ENCODE measurements around the gene NUMB.

NUMB gene

DNA sequence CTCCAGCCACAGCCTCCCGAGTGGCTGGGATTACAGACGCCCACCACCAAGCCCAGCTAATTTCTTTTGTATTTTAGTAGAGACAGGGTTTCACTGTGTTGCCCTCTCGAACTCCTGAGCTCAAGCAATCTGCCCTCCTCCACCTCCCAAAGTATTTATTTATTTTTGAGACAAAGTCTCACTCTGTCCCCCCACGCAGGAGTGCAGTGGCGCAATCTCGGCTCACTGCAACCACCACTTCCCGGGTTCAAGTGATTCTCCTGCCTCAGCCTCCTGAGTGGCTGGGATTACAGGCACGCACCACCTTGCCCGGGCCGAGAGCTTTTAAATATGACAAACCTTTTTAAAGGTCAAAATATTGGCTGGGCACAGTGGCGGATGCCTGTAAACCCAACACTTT, 14.6 kb downstream of the NUMB start:
- no peaks in the 10 kb centered on the region for H3K4me1 ChIP-seq
- no peak overlapping the region for H3K9ac ChIP-seq
- no peak overlapping the region for H3K27ac ChIP-seq
- no peaks in the 10 kb centered on the region for H3K36me3 ChIP-seq (ENCODE audit: control insufficient read depth, insufficient read depth, low read length)
- TF ChIP-seq, protein P1, sequence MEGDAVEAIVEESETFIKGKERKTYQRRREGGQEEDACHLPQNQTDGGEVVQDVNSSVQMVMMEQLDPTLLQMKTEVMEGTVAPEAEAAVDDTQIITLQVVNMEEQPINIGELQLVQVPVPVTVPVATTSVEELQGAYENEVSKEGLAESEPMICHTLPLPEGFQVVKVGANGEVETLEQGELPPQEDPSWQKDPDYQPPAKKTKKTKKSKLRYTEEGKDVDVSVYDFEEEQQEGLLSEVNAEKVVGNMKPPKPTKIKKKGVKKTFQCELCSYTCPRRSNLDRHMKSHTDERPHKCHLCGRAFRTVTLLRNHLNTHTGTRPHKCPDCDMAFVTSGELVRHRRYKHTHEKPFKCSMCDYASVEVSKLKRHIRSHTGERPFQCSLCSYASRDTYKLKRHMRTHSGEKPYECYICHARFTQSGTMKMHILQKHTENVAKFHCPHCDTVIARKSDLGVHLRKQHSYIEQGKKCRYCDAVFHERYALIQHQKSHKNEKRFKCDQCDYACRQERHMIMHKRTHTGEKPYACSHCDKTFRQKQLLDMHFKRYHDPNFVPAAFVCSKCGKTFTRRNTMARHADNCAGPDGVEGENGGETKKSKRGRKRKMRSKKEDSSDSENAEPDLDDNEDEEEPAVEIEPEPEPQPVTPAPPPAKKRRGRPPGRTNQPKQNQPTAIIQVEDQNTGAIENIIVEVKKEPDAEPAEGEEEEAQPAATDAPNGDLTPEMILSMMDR (IDR thresholded peaks at IDR 0.05), result no peak
- no peak overlapping the region for H2AFZ ChIP-seq
- H3K79me2 ChIP-seq, result peaks cover 33% of the 10 kb centered on the region
- H3K4me3 ChIP-seq (ENCODE audit: low read depth, low read length), result no peak overlapping the region
- no peaks in the 10 kb centered on the region for H3K27me3 ChIP-seq (ENCODE audit: control insufficient read depth, insufficient read depth, low read length)
- H3K4me2 ChIP-seq (ENCODE audit: low read length), result no peak overlapping the region
- no peaks in the 10 kb centered on the region for H3K9me3 ChIP-seq (ENCODE audit: control insufficient read depth, low read length)

DNA sequence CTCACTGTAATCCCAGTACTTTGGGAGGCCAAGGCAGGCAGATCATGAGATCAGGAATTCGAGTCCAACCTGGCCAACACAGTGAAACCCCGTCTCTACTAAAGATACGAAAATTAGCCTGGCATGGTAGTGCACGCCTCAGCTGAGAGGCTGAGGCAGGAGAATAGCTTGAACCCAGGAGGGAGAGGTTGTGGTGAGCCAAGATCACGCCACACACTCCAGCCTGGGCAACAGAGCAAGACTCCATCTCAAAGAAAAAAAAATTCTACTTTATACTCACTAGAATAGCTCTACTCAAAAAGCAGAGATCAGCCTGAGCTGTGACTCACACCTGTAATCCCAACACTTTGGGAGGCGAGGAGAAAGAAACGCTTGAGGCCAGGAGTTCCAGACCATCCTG, 17.1 kb downstream of the NUMB start:
- H3K79me2 ChIP-seq, result peaks cover 39% of the 10 kb centered on the region

DNA sequence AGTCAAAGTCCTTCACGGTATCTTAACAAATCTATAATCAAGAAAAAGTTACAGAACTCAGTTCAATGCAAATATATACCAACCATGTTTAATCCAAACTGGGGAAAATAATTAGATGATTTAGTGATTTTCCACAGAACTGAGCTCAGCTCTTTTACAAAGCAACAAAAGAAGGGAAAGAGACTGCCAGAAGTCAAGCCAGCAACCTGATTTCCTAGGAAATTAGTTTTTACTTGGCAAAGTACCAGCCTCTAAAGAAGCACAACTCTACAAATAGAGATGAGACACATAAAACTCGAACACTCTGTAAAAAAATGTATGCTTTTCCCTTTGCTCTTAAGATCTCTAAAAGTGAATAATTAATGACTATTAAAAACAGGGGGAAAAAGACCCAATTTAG, 19.4 kb downstream of the NUMB start:
- H3K79me2 ChIP-seq, result peaks cover 42% of the 10 kb centered on the region
- no peaks in the 10 kb centered on the region for H3K4me1 ChIP-seq
- no peak overlapping the region for H3K4me2 ChIP-seq (ENCODE audit: low read length)
- H3K9ac ChIP-seq, result no peak overlapping the region
- no peaks in the 10 kb centered on the region for H3K27me3 ChIP-seq (ENCODE audit: control insufficient read depth, insufficient read depth, low read length)
- TF ChIP-seq, protein P1 (IDR thresholded peaks at IDR 0.05), result no peak
- H3K4me3 ChIP-seq (ENCODE audit: low read depth, low read length), result no peak overlapping the region
- no peaks in the 10 kb centered on the region for H3K36me3 ChIP-seq (ENCODE audit: control insufficient read depth, insufficient read depth, low read length)
- no peak overlapping the region for H2AFZ ChIP-seq
- no peaks in the 10 kb centered on the region for H3K9me3 ChIP-seq (ENCODE audit: control insufficient read depth, low read length)
- no peak overlapping the region for H3K27ac ChIP-seq

More for the DNA sequence above, 17.1 kb downstream of the NUMB start:
- no peaks in the 10 kb centered on the region for H3K4me1 ChIP-seq
- no peak overlapping the region for H2AFZ ChIP-seq
- TF ChIP-seq, protein P1 (IDR thresholded peaks at IDR 0.05), result no peak
- H3K36me3 ChIP-seq (ENCODE audit: control insufficient read depth, insufficient read depth, low read length), result no peaks in the 10 kb centered on the region
- H3K9me3 ChIP-seq (ENCODE audit: control insufficient read depth, low read length), result no peaks in the 10 kb centered on the region
- no peak overlapping the region for H3K4me2 ChIP-seq (ENCODE audit: low read length)
- H3K27me3 ChIP-seq (ENCODE audit: control insufficient read depth, insufficient read depth, low read length), result no peaks in the 10 kb centered on the region
- H3K4me3 ChIP-seq (ENCODE audit: low read depth, low read length), result no peak overlapping the region
- H3K27ac ChIP-seq, result no peak overlapping the region
- no peak overlapping the region for H3K9ac ChIP-seq

DNA sequence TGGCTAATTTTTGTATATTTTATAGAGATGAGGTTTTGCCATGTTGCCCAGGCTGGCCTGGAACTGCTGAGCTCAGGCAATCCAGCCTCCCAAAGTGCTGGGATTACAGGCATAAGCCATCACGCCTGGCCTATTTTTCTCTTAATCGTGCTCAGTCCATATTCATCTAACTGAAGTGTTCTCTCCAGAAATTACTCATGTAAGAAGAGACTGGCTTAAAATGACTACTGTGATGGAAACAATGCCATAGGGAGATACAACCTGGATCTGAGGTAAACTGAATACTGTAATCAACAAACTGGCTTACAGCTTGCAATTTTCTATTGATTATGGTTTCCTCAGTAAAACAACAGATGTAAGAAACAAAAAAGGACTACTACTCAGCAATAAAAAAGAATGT, 21.1 kb downstream of the NUMB start:
- Histone ChIP-seq H3K4me3 (ENCODE audit: low read depth, low read length) (no peak overlapping the region), H3K27me3 (ENCODE audit: control insufficient read depth, insufficient read depth, low read length) (no peaks in the 10 kb centered on the region), H3K9ac (no peak overlapping the region), H3K4me1 (no peaks in the 10 kb centered on the region), H3K9me3 (ENCODE audit: control insufficient read depth, low read length) (no peaks in the 10 kb centered on the region), H2AFZ (no peak overlapping the region), H3K4me2 (ENCODE audit: low read length) (no peak overlapping the region), H3K27ac (no peak overlapping the region), H3K79me2 (peaks cover 40% of the 10 kb centered on the region), H3K36me3 (ENCODE audit: control insufficient read depth, insufficient read depth, low read length) (no peaks in the 10 kb centered on the region)
- TF ChIP-seq, protein P1 (IDR thresholded peaks at IDR 0.05), result no peak

DNA sequence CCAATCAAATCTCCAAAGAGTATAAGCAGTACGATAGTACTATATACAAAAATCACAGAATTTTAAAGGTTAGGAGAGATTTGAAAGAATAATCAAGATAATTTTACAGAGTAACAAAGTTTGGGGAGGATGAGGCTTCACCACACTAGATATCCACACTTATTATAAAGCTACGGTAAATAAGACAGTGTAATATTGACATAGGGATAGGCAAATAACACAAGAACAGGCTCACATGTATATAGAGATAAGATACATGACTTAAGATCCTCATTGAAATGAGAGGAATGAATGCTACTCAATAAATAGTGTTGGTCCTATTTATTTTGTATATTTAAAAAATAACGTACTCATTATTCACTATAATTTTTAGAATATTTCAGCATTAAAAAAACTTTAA, 26.2 kb downstream of the NUMB start:
- no peaks in the 10 kb centered on the region for H3K9me3 ChIP-seq (ENCODE audit: control insufficient read depth, low read length)
- no peak overlapping the region for H3K9ac ChIP-seq
- no peak overlapping the region for H2AFZ ChIP-seq
- H3K27me3 ChIP-seq (ENCODE audit: control insufficient read depth, insufficient read depth, low read length), result no peaks in the 10 kb centered on the region
- H3K27ac ChIP-seq, result no peak overlapping the region
- TF ChIP-seq, protein P1 (IDR thresholded peaks at IDR 0.05), result no peak
- no peaks in the 10 kb centered on the region for H3K36me3 ChIP-seq (ENCODE audit: control insufficient read depth, insufficient read depth, low read length)
- peaks cover 27% of the 10 kb centered on the region for H3K79me2 ChIP-seq
- no peaks in the 10 kb centered on the region for H3K4me1 ChIP-seq
- no peak overlapping the region for H3K4me2 ChIP-seq (ENCODE audit: low read length)
- no peak overlapping the region for H3K4me3 ChIP-seq (ENCODE audit: low read depth, low read length)

Data from parathyroid adenoma (tissue), 2 donors.